ENCODE data around the gene PCDHA10.
"Not testable (repeated sequence)": the region's sequence is repeated elsewhere in the genome, so short reads cannot be mapped to it uniquely, and the experiment has no call there.

DNA sequence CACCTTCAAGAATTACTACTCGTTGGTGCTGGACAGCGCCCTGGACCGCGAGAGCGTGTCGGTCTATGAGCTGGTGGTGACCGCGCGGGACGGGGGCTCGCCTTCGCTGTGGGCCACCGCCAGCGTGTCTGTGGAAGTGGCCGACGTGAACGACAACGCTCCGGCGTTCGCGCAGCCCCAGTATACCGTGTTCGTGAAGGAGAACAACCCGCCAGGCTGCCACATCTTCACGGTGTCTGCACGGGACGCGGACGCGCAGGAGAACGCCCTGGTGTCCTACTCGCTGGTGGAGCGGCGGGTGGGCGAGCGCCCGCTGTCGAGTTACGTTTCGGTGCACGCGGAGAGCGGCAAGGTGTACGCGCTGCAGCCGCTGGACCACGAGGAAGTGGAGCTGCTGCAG, 32.7 kb upstream of the PCDHA10 start:
- TF ChIP-seq, protein P1, sequence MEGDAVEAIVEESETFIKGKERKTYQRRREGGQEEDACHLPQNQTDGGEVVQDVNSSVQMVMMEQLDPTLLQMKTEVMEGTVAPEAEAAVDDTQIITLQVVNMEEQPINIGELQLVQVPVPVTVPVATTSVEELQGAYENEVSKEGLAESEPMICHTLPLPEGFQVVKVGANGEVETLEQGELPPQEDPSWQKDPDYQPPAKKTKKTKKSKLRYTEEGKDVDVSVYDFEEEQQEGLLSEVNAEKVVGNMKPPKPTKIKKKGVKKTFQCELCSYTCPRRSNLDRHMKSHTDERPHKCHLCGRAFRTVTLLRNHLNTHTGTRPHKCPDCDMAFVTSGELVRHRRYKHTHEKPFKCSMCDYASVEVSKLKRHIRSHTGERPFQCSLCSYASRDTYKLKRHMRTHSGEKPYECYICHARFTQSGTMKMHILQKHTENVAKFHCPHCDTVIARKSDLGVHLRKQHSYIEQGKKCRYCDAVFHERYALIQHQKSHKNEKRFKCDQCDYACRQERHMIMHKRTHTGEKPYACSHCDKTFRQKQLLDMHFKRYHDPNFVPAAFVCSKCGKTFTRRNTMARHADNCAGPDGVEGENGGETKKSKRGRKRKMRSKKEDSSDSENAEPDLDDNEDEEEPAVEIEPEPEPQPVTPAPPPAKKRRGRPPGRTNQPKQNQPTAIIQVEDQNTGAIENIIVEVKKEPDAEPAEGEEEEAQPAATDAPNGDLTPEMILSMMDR (IDR thresholded peaks at IDR 0.05; ENCODE audit: low read length) = not testable (repeated sequence)
- TF ChIP-seq EZH2 (optimal IDR thresholded peaks at IDR 0.05; ENCODE audit: low read depth, low read length) = not testable (repeated sequence)

Data from MM.1S (cell line).